HG02763 (cell line): ENCODE data around the gene COL6A2.
"Not testable (repeated sequence)": the region's sequence is repeated elsewhere in the genome, so short reads cannot be mapped to it uniquely, and the experiment has no call there.

Experiments used
- ATAC-seq: cut with Tn5 transposase; IDR thresholded peaks from one replicate; pipeline ENCODE4 v1.9.1; 2021; ENCODE audit warnings: mild to moderate bottlenecking, moderate library complexity; ENCODE audit not compliant: unreplicated experiment

COL6A2 gene

GRCh38 chr21:46078978-46079351 lies 18.9 kb upstream of the COL6A2 start:
- ATAC-seq, result no peak

GRCh38 chr21:46079352-46080170 lies 18.4 kb upstream of the COL6A2 start:
- ATAC-seq, result no peak

- ATAC-seq, result no peak
Observed at GRCh38 chr21:46080171-46081021, 17.5 kb upstream of the COL6A2 start.

GRCh38 chr21:46081022-46081861 lies 16.7 kb upstream of the COL6A2 start:
- no peak for ATAC-seq

- no peak for ATAC-seq
Observed at GRCh38 chr21:46081862-46082712, 15.8 kb upstream of the COL6A2 start.

- no peak for ATAC-seq
Observed at GRCh38 chr21:46082713-46082962, 15.3 kb upstream of the COL6A2 start.

- no peak for ATAC-seq
Observed at GRCh38 chr21:46082963-46083790, 14.7 kb upstream of the COL6A2 start.

- ATAC-seq, result no peak
Observed at GRCh38 chr21:46083791-46084561, 13.9 kb upstream of the COL6A2 start.

- ATAC-seq, result no peak
Observed at GRCh38 chr21:46084709-46085108, 13.2 kb upstream of the COL6A2 start.

GRCh38 chr21:46085259-46085658 lies 12.7 kb upstream of the COL6A2 start:
- not testable (repeated sequence) for ATAC-seq

- ATAC-seq, result no peak
Observed at GRCh38 chr21:46087641-46088040, 10.3 kb upstream of the COL6A2 start.

GRCh38 chr21:46088189-46088588 lies 9.7 kb upstream of the COL6A2 start:
- ATAC-seq, result no peak

GRCh38 chr21:46089285-46089684 lies 8.6 kb upstream of the COL6A2 start:
- no peak for ATAC-seq

- ATAC-seq, result no peak
Observed at GRCh38 chr21:46091118-46091517, 6.8 kb upstream of the COL6A2 start.

- ATAC-seq, result no peak
Observed at GRCh38 chr21:46091631-46092025, 6.3 kb upstream of the COL6A2 start.

- ATAC-seq, result no peak
Observed at GRCh38 chr21:46092026-46092764, 5.7 kb upstream of the COL6A2 start.

- no peak for ATAC-seq
Observed at GRCh38 chr21:46092811-46093667, 4.9 kb upstream of the COL6A2 start.
